Chondrocyte (in vitro differentiated cells): ENCODE results near the gene MAP3K20. TPM values are rescaled to one million over a fixed set of nuclear protein-coding genes. Genes with fewer than 3 reads are reported as not detected.

Source experiments
- DNase-seq: peaks from one replicate; pipeline ENCODE4 v3.0.0; 2021; ENCODE audit warnings: mixed read lengths, low spot score
- H3K27ac Mint-ChIP-seq: one replicate; pipeline ENCODE4 v1.8.0; 2021; ENCODE audit warnings: mild to moderate bottlenecking, moderate library complexity, mixed read lengths; ENCODE audit not compliant: unreplicated experiment
- H3K27me3 Mint-ChIP-seq: 2 replicates; pipeline ENCODE4 v1.8.0; 2021; ENCODE audit warnings: low read depth, mixed read lengths
- H3K36me3 Mint-ChIP-seq: 2 replicates; pipeline ENCODE4 v1.8.0; 2021; ENCODE audit warnings: low read depth, mixed read lengths
- H3K4me1 Mint-ChIP-seq: 2 replicates; pipeline ENCODE4 v1.8.0; 2021; ENCODE audit warnings: low read depth, mild to moderate bottlenecking, mixed read lengths
- H3K4me3 Mint-ChIP-seq: one replicate; pipeline ENCODE4 v1.8.0; 2021; ENCODE audit warnings: mild to moderate bottlenecking, moderate library complexity, mixed read lengths; ENCODE audit not compliant: unreplicated experiment
- H3K9me3 Mint-ChIP-seq: 2 replicates; pipeline ENCODE4 v1.8.0; 2021; ENCODE audit warnings: low read depth, mixed read lengths
- total RNA-seq: library from RNA; stranded (reverse); gene quantifications from 3 replicates; pipeline ENCODE4 v1.2.1, GENCODE V29; 2021
- TF ChIP-seq, protein P1 (sequence below): fragments of 200-600 bp; sonication (generic); IDR thresholded peaks from 2 replicates; pipeline ENCODE4 v1.5.0; 2021; ENCODE audit warnings: antibody characterized with exemption, mild to moderate bottlenecking, moderate library complexity

MAP3K20 gene
- total RNA-seq, 1 donor from 2014 or later: 68.5 TPM

GRCh38 chr2:173184031-173185004, 108.7 kb downstream of the MAP3K20 start:
- TF ChIP-seq, protein P1, sequence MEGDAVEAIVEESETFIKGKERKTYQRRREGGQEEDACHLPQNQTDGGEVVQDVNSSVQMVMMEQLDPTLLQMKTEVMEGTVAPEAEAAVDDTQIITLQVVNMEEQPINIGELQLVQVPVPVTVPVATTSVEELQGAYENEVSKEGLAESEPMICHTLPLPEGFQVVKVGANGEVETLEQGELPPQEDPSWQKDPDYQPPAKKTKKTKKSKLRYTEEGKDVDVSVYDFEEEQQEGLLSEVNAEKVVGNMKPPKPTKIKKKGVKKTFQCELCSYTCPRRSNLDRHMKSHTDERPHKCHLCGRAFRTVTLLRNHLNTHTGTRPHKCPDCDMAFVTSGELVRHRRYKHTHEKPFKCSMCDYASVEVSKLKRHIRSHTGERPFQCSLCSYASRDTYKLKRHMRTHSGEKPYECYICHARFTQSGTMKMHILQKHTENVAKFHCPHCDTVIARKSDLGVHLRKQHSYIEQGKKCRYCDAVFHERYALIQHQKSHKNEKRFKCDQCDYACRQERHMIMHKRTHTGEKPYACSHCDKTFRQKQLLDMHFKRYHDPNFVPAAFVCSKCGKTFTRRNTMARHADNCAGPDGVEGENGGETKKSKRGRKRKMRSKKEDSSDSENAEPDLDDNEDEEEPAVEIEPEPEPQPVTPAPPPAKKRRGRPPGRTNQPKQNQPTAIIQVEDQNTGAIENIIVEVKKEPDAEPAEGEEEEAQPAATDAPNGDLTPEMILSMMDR: no peak
- H3K4me1 Mint-ChIP-seq: peaks cover 57% of the 10 kb centered on the region

DNA sequence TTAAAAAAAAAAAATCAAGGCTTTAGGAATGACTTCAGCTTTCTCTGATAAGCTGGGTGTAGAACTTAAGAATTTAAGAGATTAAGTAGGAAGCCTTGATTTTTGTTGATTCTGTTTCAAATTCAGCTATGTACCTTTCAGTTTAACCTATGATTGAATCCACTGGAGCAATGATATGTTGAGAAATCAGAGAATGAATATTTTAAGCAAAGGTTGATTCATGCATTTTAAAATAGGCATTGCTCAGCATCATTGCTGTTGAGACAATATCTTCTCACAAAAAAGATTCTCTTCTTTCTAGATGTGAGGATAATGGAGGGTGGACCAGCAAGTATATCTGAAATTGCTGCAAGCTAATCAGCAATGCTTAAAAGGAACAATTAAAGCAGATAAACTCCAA, 109.8 kb downstream of the MAP3K20 start:
- H3K9me3 Mint-ChIP-seq: peaks cover 5% of the 10 kb centered on the region
- peak overlapping the region; percentile 98 for H3K27ac Mint-ChIP-seq
- peaks cover 63% of the 10 kb centered on the region for H3K4me1 Mint-ChIP-seq
- DNase-seq: no peak
- no peaks in the 10 kb centered on the region for H3K27me3 Mint-ChIP-seq
- H3K36me3 Mint-ChIP-seq: peaks cover 8% of the 10 kb centered on the region
- TF ChIP-seq, protein P1: no peak
- no peak overlapping the region for H3K4me3 Mint-ChIP-seq

More at GRCh38 chr2:173184031-173185004, 108.7 kb downstream of the MAP3K20 start:
- no peak for DNase-seq
- Mint-ChIP-seq H3K27me3 (no peaks in the 10 kb centered on the region), H3K4me3 (no peak overlapping the region), H3K27ac (peak overlapping the region; percentile 98), H3K9me3 (peaks cover 5% of the 10 kb centered on the region), H3K36me3 (peaks cover 3% of the 10 kb centered on the region)

GRCh38 chr2:173187941-173188788, 112.5 kb downstream of the MAP3K20 start:
- no peaks in the 10 kb centered on the region for H3K9me3 Mint-ChIP-seq
- peaks cover 13% of the 10 kb centered on the region for H3K36me3 Mint-ChIP-seq
- DNase-seq: no peak
- peak overlapping the region; percentile 90 for H3K27ac Mint-ChIP-seq
- H3K4me1 Mint-ChIP-seq: peaks cover 74% of the 10 kb centered on the region
- H3K4me3 Mint-ChIP-seq: no peak overlapping the region
- TF ChIP-seq, protein P1: no peak
- H3K27me3 Mint-ChIP-seq: no peaks in the 10 kb centered on the region

GRCh38 chr2:173191601-173192000, 116.0 kb downstream of the MAP3K20 start:
- H3K36me3 Mint-ChIP-seq: peaks cover 13% of the 10 kb centered on the region
- no peaks in the 10 kb centered on the region for H3K27me3 Mint-ChIP-seq
- TF ChIP-seq, protein P1: no peak
- H3K9me3 Mint-ChIP-seq: no peaks in the 10 kb centered on the region
- peak overlapping the region; percentile 62 for H3K27ac Mint-ChIP-seq
- no peak for DNase-seq
- H3K4me1 Mint-ChIP-seq: peaks cover 75% of the 10 kb centered on the region
- no peak overlapping the region for H3K4me3 Mint-ChIP-seq

- Mint-ChIP-seq H3K27ac (peak overlapping the region; percentile 62), H3K27me3 (no peaks in the 10 kb centered on the region), H3K36me3 (peaks cover 13% of the 10 kb centered on the region), H3K9me3 (no peaks in the 10 kb centered on the region), H3K4me3 (no peak overlapping the region), H3K4me1 (peaks cover 71% of the 10 kb centered on the region)
- TF ChIP-seq, protein P1: no peak
- no peak for DNase-seq
These were observed 116.4 kb downstream of the MAP3K20 start for GRCh38 chr2:173192071-173192470.
